Neural progenitor cell (in vitro differentiated cells): ENCODE measurements around the gene CMC2.

Experiments used
- EZH2 ChIP-seq: fragments of 200-600 bp; sonication (generic); IDR thresholded peaks from 2 replicates; pipeline ENCODE4 v1.6.1; 2017; ENCODE audit warnings: antibody characterized with exemption, mild to moderate bottlenecking, moderate library complexity
- TF ChIP-seq, protein P1 (sequence below): fragments of 200-600 bp; sonication (generic); IDR thresholded peaks from 2 replicates; pipeline ENCODE4 v1.5.1; 2017; ENCODE audit warnings: antibody characterized with exemption, mild to moderate bottlenecking

DNA sequence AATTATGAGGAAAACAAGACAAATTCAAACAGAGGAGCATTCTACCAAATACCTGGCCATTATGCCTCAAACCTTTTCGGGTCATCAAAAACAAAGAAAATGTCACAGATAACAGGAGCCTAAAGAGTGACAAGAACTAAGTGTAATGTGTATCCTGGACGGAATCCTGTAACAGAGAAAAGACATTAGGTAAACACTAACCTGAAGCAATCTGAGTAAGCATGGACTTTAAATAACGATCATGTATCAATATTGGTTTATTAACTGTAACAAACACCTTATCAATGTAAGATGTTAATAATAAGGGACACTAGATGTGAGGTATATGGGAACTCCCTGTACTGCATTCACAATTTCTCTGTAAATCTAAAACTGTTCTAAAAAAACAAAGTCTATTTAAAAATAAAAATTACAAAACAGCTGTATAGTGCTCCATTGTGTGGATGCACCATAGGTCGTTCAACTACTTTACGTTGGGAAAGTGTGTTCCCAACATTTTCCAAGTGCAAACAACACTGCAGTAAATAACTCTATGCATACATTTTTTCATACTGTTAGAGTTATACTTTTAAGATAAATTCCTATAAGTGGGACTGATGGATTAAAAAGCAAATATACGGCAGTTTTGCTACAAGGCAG, 14.8 kb downstream of the CMC2 start:
- TF ChIP-seq, protein P1, sequence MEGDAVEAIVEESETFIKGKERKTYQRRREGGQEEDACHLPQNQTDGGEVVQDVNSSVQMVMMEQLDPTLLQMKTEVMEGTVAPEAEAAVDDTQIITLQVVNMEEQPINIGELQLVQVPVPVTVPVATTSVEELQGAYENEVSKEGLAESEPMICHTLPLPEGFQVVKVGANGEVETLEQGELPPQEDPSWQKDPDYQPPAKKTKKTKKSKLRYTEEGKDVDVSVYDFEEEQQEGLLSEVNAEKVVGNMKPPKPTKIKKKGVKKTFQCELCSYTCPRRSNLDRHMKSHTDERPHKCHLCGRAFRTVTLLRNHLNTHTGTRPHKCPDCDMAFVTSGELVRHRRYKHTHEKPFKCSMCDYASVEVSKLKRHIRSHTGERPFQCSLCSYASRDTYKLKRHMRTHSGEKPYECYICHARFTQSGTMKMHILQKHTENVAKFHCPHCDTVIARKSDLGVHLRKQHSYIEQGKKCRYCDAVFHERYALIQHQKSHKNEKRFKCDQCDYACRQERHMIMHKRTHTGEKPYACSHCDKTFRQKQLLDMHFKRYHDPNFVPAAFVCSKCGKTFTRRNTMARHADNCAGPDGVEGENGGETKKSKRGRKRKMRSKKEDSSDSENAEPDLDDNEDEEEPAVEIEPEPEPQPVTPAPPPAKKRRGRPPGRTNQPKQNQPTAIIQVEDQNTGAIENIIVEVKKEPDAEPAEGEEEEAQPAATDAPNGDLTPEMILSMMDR: no peak
- TF ChIP-seq EZH2: no peak
